ENCODE results near the gene AFAP1. TPM values are rescaled to one million over a fixed set of nuclear protein-coding genes. Genes with fewer than 3 reads are reported as not detected.
A peak's percentile ranks its signal among the peaks of the same experiment; 100 is the strongest.

Gene AFAP1
- total RNA-seq, 1 donor from 2014 or later: 27.8 TPM

- peaks cover 19% of the 10 kb centered on the region for H3K4me1 Mint-ChIP-seq (ENCODE audit: unreplicated experiment)
- H3K27ac Mint-ChIP-seq (ENCODE audit: unreplicated experiment): no peak overlapping the region
- peaks cover 3% of the 10 kb centered on the region for H3K27me3 Mint-ChIP-seq (ENCODE audit: unreplicated experiment)
- no peaks in the 10 kb centered on the region for H3K9me3 Mint-ChIP-seq (ENCODE audit: unreplicated experiment)
- no peak for DNase-seq (ENCODE audit: low spot score)
- no peak for TF ChIP-seq CTCF (IDR thresholded peaks at IDR 0.05; ENCODE audit: unreplicated experiment)
- peaks cover 40% of the 10 kb centered on the region for H3K36me3 Mint-ChIP-seq (ENCODE audit: low read depth, unreplicated experiment)
- no peak overlapping the region for H3K4me3 Mint-ChIP-seq (ENCODE audit: unreplicated experiment)
These were observed 109.7 kb downstream of the AFAP1 start for GRCh38 chr4:7829652-7830580.

- Mint-ChIP-seq H3K9me3 (ENCODE audit: unreplicated experiment) (no peaks in the 10 kb centered on the region), H3K36me3 (ENCODE audit: low read depth, unreplicated experiment) (peaks cover 32% of the 10 kb centered on the region), H3K4me1 (ENCODE audit: unreplicated experiment) (peaks cover 19% of the 10 kb centered on the region), H3K27me3 (ENCODE audit: unreplicated experiment) (peaks cover 4% of the 10 kb centered on the region), H3K4me3 (ENCODE audit: unreplicated experiment) (no peak overlapping the region), H3K27ac (ENCODE audit: unreplicated experiment) (peak overlapping the region; percentile 83)
- no peak for TF ChIP-seq CTCF (IDR thresholded peaks at IDR 0.05; ENCODE audit: unreplicated experiment)
- no peak for DNase-seq (ENCODE audit: low spot score)
These were observed 110.8 kb downstream of the AFAP1 start for GRCh38 chr4:7828793-7829301.

- Mint-ChIP-seq H3K27me3 (ENCODE audit: unreplicated experiment) (peaks cover 4% of the 10 kb centered on the region), H3K4me3 (ENCODE audit: unreplicated experiment) (no peak overlapping the region), H3K9me3 (ENCODE audit: unreplicated experiment) (no peaks in the 10 kb centered on the region), H3K27ac (ENCODE audit: unreplicated experiment) (peak overlapping the region; percentile 83), H3K36me3 (ENCODE audit: low read depth, unreplicated experiment) (peaks cover 30% of the 10 kb centered on the region), H3K4me1 (ENCODE audit: unreplicated experiment) (peaks cover 24% of the 10 kb centered on the region)
- DNase-seq (ENCODE audit: low spot score): no peak
- TF ChIP-seq CTCF (IDR thresholded peaks at IDR 0.05; ENCODE audit: unreplicated experiment): no peak
These were observed 111.5 kb downstream of the AFAP1 start for GRCh38 chr4:7828011-7828720.

GRCh38 chr4:7827566-7827965 lies 112.1 kb downstream of the AFAP1 start:
- no peak overlapping the region for H3K27ac Mint-ChIP-seq (ENCODE audit: unreplicated experiment)
- H3K27me3 Mint-ChIP-seq (ENCODE audit: unreplicated experiment): peaks cover 4% of the 10 kb centered on the region
- peaks cover 26% of the 10 kb centered on the region for H3K36me3 Mint-ChIP-seq (ENCODE audit: low read depth, unreplicated experiment)
- H3K4me1 Mint-ChIP-seq (ENCODE audit: unreplicated experiment): peaks cover 24% of the 10 kb centered on the region
- H3K9me3 Mint-ChIP-seq (ENCODE audit: unreplicated experiment): no peaks in the 10 kb centered on the region
- TF ChIP-seq CTCF (IDR thresholded peaks at IDR 0.05; ENCODE audit: unreplicated experiment): no peak
- no peak for DNase-seq (ENCODE audit: low spot score)
- no peak overlapping the region for H3K4me3 Mint-ChIP-seq (ENCODE audit: unreplicated experiment)

All from endothelial cell (in vitro differentiated cells).